ENCODE data around the gene DENND5B. TPM values are rescaled to one million over a fixed set of nuclear protein-coding genes. Genes with fewer than 3 reads are reported as not detected.

The DENND5B gene
- total RNA-seq, 1 donor from 2014 or later: 17.5 TPM

GRCh38 chr12:31600252-31600651 is 9.3 kb upstream of the DENND5B start:
- no peaks in the 10 kb centered on the region for H3K36me3 Mint-ChIP-seq
- no peak for DNase-seq (ENCODE audit: extremely low spot score, unreplicated experiment)
- H3K9me3 Mint-ChIP-seq: no peaks in the 10 kb centered on the region
- peaks cover 12% of the 10 kb centered on the region for H3K27me3 Mint-ChIP-seq
- no peaks in the 10 kb centered on the region for H3K4me1 Mint-ChIP-seq (ENCODE audit: unreplicated experiment)
- H3K27ac Mint-ChIP-seq: no peak overlapping the region
- TF ChIP-seq CTCF (conservative IDR thresholded peaks at IDR 0.05): no peak
- no peak overlapping the region for H3K4me3 Mint-ChIP-seq

- Mint-ChIP-seq H3K27me3 (peaks cover 11% of the 10 kb centered on the region), H3K27ac (no peak overlapping the region), H3K4me1 (ENCODE audit: unreplicated experiment) (no peaks in the 10 kb centered on the region), H3K36me3 (no peaks in the 10 kb centered on the region), H3K9me3 (no peaks in the 10 kb centered on the region), H3K4me3 (no peak overlapping the region)
- no peak for DNase-seq (ENCODE audit: extremely low spot score, unreplicated experiment)
- TF ChIP-seq CTCF (conservative IDR thresholded peaks at IDR 0.05): no peak
Measured at GRCh38 chr12:31599053-31599452, 8.1 kb upstream of the DENND5B start.

GRCh38 chr12:31597066-31597465 is 6.1 kb upstream of the DENND5B start:
- no peaks in the 10 kb centered on the region for H3K36me3 Mint-ChIP-seq
- no peak overlapping the region for H3K4me3 Mint-ChIP-seq
- H3K9me3 Mint-ChIP-seq: no peaks in the 10 kb centered on the region
- no peak overlapping the region for H3K27ac Mint-ChIP-seq
- TF ChIP-seq CTCF (conservative IDR thresholded peaks at IDR 0.05): no peak
- peaks cover 17% of the 10 kb centered on the region for H3K27me3 Mint-ChIP-seq
- H3K4me1 Mint-ChIP-seq (ENCODE audit: unreplicated experiment): no peaks in the 10 kb centered on the region
- DNase-seq (ENCODE audit: extremely low spot score, unreplicated experiment): no peak

GRCh38 chr12:31594681-31595080 is 3.7 kb upstream of the DENND5B start:
- Mint-ChIP-seq H3K27me3 (peaks cover 25% of the 10 kb centered on the region), H3K4me3 (no peak overlapping the region), H3K9me3 (no peaks in the 10 kb centered on the region), H3K4me1 (ENCODE audit: unreplicated experiment) (no peaks in the 10 kb centered on the region), H3K36me3 (peaks cover 3% of the 10 kb centered on the region), H3K27ac (no peak overlapping the region)
- TF ChIP-seq CTCF (conservative IDR thresholded peaks at IDR 0.05): no peak
- no peak for DNase-seq (ENCODE audit: extremely low spot score, unreplicated experiment)

GRCh38 chr12:31591380-31591901 is 505 bp upstream of the DENND5B start:
- Mint-ChIP-seq H3K27ac (peak overlapping the region; percentile 94), H3K36me3 (peaks cover 15% of the 10 kb centered on the region), H3K4me1 (ENCODE audit: unreplicated experiment) (peaks cover 5% of the 10 kb centered on the region)

More at GRCh38 chr12:31591380-31591901, 505 bp upstream of the DENND5B start:
- DNase-seq (ENCODE audit: extremely low spot score, unreplicated experiment): no peak
- peaks cover 43% of the 10 kb centered on the region for H3K27me3 Mint-ChIP-seq
- peak overlapping the region; percentile 97 for H3K4me3 Mint-ChIP-seq
- peaks cover 5% of the 10 kb centered on the region for H3K9me3 Mint-ChIP-seq
- no peak for TF ChIP-seq CTCF (conservative IDR thresholded peaks at IDR 0.05)
